Measurements from ENCODE around the gene CENPI.
"Not testable (repeated sequence)": the region's sequence is repeated elsewhere in the genome, so short reads cannot be mapped to it uniquely, and the experiment has no call there.

CENPI gene

GRCh38 chrX:101097546-101098453 lies at the start of gene CENPI:
Gene CENPI (plus strand): TSS chrX:101098204. CDS start chrX:101101071, 2,867 bp downstream.
- peak; percentile 87 for DNase-seq (ENCODE audit: low read depth)

GRCh38 chrX:101051153-101051548 lies 46.9 kb upstream of the CENPI start:
- DNase-seq (ENCODE audit: low read depth): no peak

- DNase-seq (ENCODE audit: low read depth): peak; percentile 60
Observed at GRCh38 chrX:101051549-101052302, 46.3 kb upstream of the CENPI start, which contains the start of gene TRMT2B. Gene TRMT2B (minus strand): TSS chrX:101052111. CDS start chrX:101042289, 9,822 bp downstream.

- not testable (repeated sequence) for DNase-seq (ENCODE audit: low read depth)
Observed at GRCh38 chrX:101056551-101056950, 41.5 kb upstream of the CENPI start.

GRCh38 chrX:101057093-101057714 lies 40.8 kb upstream of the CENPI start:
- no peak for DNase-seq (ENCODE audit: low read depth)

DNA sequence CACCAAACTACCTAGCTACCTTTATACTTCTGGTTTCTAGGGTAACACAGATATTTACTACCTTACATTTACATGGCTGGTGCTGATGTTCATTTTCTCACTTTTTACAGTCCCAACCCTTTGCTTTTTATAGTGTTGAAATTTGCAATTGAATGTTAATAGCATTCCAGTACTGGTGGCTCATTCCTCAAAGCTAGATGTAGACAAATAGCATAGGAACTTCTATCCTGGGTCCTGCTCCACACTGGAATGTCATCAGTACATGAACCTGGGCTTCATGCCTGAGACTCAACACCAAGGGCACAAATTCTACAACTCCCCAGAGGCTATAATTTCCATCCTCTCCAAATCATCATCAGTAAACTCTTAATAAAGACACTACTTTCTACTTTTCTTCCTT lies 35.8 kb upstream of the CENPI start:
- DNase-seq (ENCODE audit: low read depth): no peak

- no peak for DNase-seq (ENCODE audit: low read depth)
Observed at GRCh38 chrX:101071582-101071981, 26.4 kb upstream of the CENPI start.

DNA sequence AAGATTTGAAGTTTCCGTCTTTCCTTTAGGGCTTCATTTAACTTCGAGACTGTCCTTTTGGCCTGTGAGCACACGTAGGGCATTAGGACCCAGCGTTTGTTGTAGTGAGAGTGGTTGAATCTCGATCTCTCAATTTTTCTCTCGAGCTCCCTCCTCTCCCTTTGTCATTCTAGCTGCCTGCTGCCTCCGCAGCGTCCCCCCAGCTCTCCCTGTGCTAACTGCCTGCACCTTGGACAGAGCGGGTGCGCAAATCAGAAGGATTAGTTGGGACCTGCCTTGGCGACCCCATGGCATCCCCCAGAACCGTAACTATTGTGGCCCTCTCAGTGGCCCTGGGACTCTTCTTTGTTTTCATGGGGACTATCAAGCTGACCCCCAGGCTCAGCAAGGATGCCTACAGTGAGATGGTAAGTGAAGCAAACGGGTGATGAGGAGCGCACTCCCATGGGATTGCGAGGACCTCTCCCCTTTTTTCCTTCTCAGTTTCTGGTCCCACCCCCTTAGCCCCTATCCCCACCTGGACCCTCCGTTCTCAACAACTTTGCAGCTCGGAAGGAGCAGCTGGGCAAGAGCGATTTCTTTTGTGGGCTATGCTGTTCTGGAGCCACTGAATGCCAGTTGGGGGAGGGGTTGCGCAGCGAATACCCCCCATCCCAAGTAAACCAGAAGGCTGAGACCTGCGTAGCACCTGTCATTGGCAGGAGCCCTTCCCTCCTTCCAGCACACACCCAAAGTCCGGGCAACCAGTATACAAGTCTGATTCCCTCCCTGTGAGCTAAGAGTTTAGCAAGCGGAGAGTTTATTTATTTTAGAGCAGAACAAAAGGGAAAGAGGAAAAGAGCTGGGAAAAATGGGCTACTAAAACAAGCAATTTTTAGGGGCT lies 19.0 kb upstream of the CENPI start, which contains the start of gene TMEM35A:
TSS of gene TMEM35A (plus strand) at position 164 of the 883 bp plus-strand sequence. CDS start at position 288, 124 bp downstream.
- DNase-seq (ENCODE audit: low read depth): no peak

DNA sequence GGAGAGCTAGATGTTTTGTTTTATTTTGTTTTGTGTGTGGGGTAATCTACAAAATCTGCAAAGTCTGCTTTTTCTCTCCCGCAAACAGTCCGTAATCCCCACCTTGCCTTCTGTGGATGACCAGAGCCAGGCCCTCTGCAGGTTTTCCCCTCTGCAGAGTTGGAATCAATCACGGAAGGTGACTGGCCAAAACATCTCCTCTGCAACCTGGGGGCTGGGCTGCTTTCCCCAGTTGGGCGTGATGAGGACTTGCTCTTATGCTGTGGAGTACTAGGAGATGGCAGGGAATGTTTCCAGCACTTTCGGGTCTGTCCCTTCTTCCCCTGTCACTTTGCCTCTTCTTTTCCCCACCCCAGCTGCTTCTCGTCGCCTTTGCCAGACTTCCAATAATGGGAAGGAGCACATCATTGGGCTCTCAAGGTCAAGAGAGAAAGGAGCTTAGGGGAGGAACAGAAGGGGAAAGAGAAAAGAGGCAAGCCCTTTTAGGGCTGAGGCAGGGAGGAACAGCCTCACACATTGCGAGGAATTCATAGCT lies 18.2 kb upstream of the CENPI start:
- no peak for DNase-seq (ENCODE audit: low read depth)

DNA sequence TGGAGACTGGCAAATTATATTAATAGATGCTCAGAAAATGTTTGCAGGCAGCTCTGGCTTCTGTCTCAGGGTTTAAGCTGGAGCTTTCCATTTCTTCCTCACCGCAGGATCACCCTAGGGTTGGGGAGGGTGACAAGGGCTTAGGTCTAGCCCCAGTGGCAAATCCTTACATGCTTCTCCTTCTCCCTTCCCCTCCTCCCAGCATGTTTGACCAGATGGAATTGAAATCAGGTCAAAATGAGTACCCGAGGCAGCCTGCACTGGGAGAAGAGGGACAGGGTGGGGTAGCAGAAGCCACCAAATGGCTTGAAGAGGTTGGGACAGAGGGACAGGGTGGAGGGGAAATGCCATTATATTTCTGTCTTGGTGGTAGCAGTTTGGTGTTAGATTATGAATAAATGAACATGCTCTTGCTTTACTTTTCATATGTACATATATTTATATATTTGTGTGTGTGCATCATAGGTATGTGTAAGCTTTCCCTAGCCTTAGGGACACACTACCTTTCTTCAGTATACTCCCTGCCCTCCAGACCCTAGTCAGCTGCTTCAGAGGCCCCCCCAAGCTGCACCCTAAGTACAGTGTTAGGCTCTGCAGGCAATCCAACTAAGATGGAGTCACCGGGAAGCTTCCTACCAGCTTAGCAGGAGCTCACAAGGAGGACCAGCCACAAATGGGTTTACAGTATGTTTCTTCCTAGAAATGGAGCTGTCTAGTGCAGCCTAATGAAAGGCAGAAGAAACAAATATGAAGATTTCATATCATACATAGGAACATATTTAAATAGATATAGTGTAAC lies 17.5 kb upstream of the CENPI start:
- no peak for DNase-seq (ENCODE audit: low read depth)

GRCh38 chrX:101081231-101081630 lies 16.8 kb upstream of the CENPI start:
- DNase-seq (ENCODE audit: low read depth): no peak

- DNase-seq (ENCODE audit: low read depth): no peak
Observed at GRCh38 chrX:101091817-101092216, 6.2 kb upstream of the CENPI start.

DNA sequence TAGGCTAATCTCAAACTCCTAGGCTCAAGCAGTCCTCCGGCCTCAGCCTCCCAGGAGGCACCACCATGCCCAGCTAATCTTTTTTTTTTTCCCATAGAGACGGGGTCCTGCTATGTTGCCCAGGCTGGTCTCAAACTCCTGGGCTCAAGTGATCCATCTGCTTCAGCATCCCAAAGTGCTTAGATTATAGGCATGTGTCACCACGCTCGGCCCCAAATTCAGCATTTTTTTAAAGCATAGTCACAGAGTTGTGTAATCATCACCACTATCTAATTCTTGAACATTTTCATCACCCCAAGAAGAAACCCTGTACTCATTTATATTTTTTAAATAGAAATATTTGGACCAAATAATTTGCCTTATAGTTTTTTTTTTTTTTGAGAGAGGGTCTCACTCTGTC lies 10.3 kb downstream of the CENPI start:
- DNase-seq (ENCODE audit: low read depth): no peak

DNA sequence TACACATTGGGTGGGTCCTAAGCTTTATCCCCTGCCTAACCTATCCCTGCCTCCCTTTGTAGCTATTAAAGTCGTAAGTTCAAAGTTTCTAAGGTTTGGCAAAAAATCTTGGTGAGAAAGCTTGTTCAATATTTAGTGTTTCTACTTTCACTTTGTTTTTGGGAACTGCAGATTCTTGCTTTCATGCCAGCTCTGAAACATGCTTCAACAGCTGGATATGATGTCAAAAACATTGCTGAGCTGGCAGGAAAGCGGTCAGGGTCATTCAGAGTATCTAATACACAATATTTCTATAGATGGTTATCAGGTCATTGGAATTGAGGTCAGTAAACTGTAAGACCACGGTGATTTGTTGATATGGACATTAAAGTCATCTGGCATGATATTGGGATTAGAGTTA lies 19.7 kb downstream of the CENPI start:
- no peak for DNase-seq (ENCODE audit: low read depth)

DNA sequence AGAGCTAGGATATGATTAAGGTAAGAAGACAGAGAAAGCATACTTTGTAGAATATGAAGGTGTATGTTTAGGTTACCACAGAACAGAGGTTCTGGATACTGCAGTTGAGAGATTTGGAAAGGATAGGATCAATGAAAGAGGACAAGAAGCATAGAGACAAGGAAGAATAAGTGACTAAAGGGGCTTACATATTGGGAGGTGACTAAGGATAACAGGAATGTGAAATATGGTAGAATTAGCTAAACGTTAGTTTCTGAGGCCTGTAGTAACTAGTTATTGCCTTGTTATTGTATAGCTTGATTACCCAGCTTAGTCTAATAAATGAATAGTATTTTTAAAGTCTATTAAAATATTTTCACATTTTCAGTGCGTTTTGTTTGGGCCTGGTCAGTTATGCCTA lies 38.2 kb downstream of the CENPI start:
- DNase-seq (ENCODE audit: low read depth): no peak
